Mesothelial cell of epicardium (in vitro differentiated cells): ENCODE results near the gene MS4A10. TPM values are rescaled to one million over a fixed set of nuclear protein-coding genes. Genes with fewer than 3 reads are reported as not detected.

Experiments used
- DNase-seq, 2 experiments: peaks; one replicate each; pipeline ENCODE4 v3.0.0; 2021; ENCODE audit warnings: low spot score in 2 of 2; ENCODE audit not compliant: unreplicated experiment in 2 of 2
- H3K27ac Mint-ChIP-seq: 2 replicates; pipeline ENCODE4 v1.8.0; 2021; ENCODE audit warnings: mixed read lengths
- H3K27me3 Mint-ChIP-seq: 2 replicates; pipeline ENCODE4 v1.8.0; 2021; ENCODE audit warnings: low read depth, mixed read lengths
- H3K36me3 Mint-ChIP-seq: 2 replicates; pipeline ENCODE4 v1.8.0; 2021; ENCODE audit warnings: mixed read lengths
- H3K4me1 Mint-ChIP-seq: 2 replicates; pipeline ENCODE4 v1.8.0; 2021; ENCODE audit warnings: mixed read lengths
- H3K4me3 Mint-ChIP-seq: 2 replicates; pipeline ENCODE4 v1.8.0; 2021; ENCODE audit warnings: mild to moderate bottlenecking, moderate library complexity, mixed read lengths
- H3K9me3 Mint-ChIP-seq: 2 replicates; pipeline ENCODE4 v1.8.0; 2021; ENCODE audit warnings: mixed read lengths
- total RNA-seq: library from RNA; stranded (reverse); gene quantifications from 3 replicates; pipeline ENCODE4 v1.2.1, GENCODE V29; 2021
- TF ChIP-seq, protein P1 (sequence below): fragments of 200-600 bp; sonication (generic); IDR thresholded peaks from one replicate; pipeline ENCODE4 v1.5.0; 2021; ENCODE audit warnings: antibody characterized with exemption; ENCODE audit not compliant: unreplicated experiment

Gene MS4A10
- total RNA-seq, result not detected in 3 replicates

GRCh38 chr11:60785136-60785535 is at the start of gene MS4A10:
TSS of gene MS4A10 (plus strand) at chr11:60785333. CDS start at chr11:60790336, 5,003 bp downstream.
- H3K27ac Mint-ChIP-seq, result no peak within 1 kb of the TSS
- no peaks in the 10 kb centered on the region for H3K27me3 Mint-ChIP-seq
- no peaks in the 10 kb centered on the region for H3K9me3 Mint-ChIP-seq
- peaks cover 12% of the 10 kb centered on the region for H3K4me1 Mint-ChIP-seq
- no peak within 1 kb of the TSS for H3K4me3 Mint-ChIP-seq
- TF ChIP-seq, protein P1, sequence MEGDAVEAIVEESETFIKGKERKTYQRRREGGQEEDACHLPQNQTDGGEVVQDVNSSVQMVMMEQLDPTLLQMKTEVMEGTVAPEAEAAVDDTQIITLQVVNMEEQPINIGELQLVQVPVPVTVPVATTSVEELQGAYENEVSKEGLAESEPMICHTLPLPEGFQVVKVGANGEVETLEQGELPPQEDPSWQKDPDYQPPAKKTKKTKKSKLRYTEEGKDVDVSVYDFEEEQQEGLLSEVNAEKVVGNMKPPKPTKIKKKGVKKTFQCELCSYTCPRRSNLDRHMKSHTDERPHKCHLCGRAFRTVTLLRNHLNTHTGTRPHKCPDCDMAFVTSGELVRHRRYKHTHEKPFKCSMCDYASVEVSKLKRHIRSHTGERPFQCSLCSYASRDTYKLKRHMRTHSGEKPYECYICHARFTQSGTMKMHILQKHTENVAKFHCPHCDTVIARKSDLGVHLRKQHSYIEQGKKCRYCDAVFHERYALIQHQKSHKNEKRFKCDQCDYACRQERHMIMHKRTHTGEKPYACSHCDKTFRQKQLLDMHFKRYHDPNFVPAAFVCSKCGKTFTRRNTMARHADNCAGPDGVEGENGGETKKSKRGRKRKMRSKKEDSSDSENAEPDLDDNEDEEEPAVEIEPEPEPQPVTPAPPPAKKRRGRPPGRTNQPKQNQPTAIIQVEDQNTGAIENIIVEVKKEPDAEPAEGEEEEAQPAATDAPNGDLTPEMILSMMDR, result no peak
- no peaks in the 10 kb centered on the region for H3K36me3 Mint-ChIP-seq
- DNase-seq, result no peak

GRCh38 chr11:60739114-60739513 is 46.0 kb upstream of the MS4A10 start:
- peaks cover 14% of the 10 kb centered on the region for H3K9me3 Mint-ChIP-seq
- no peak overlapping the region for H3K27ac Mint-ChIP-seq
- H3K36me3 Mint-ChIP-seq, result no peaks in the 10 kb centered on the region
- H3K27me3 Mint-ChIP-seq, result peaks cover 27% of the 10 kb centered on the region
- H3K4me3 Mint-ChIP-seq, result no peak overlapping the region
- no peak for DNase-seq
- TF ChIP-seq, protein P1, result no peak
- no peaks in the 10 kb centered on the region for H3K4me1 Mint-ChIP-seq

GRCh38 chr11:60740573-60740972 is 44.6 kb upstream of the MS4A10 start:
- H3K9me3 Mint-ChIP-seq, result peaks cover 14% of the 10 kb centered on the region
- TF ChIP-seq, protein P1, result no peak
- no peak overlapping the region for H3K4me3 Mint-ChIP-seq
- no peaks in the 10 kb centered on the region for H3K36me3 Mint-ChIP-seq
- no peak for DNase-seq
- H3K4me1 Mint-ChIP-seq, result peaks cover 3% of the 10 kb centered on the region
- H3K27me3 Mint-ChIP-seq, result peaks cover 27% of the 10 kb centered on the region
- H3K27ac Mint-ChIP-seq, result no peak overlapping the region

DNA sequence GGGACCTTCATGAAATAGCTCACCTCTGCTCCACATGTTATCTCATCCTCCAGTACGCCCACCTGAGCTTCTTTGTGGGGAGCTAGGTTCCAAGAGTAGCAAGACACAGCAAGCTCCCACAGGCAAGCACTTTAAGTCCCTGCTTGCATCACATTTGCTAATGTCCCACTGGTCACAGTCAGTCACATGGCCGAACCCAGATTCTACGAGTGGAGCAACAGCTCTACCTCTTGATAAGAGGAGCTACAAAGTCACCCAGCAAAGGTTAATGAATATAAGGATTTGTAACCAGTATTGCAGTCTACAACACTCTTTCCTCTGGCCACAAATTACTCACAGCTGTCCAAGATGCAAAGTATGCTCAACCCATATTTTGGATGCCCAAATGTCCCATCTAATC is 43.7 kb upstream of the MS4A10 start:
- no peak for DNase-seq
- H3K9me3 Mint-ChIP-seq, result peaks cover 14% of the 10 kb centered on the region
- H3K27ac Mint-ChIP-seq, result no peak overlapping the region
- no peak overlapping the region for H3K4me3 Mint-ChIP-seq
- H3K27me3 Mint-ChIP-seq, result peaks cover 23% of the 10 kb centered on the region
- TF ChIP-seq, protein P1, result no peak
- H3K36me3 Mint-ChIP-seq, result no peaks in the 10 kb centered on the region
- H3K4me1 Mint-ChIP-seq, result peaks cover 5% of the 10 kb centered on the region

DNA sequence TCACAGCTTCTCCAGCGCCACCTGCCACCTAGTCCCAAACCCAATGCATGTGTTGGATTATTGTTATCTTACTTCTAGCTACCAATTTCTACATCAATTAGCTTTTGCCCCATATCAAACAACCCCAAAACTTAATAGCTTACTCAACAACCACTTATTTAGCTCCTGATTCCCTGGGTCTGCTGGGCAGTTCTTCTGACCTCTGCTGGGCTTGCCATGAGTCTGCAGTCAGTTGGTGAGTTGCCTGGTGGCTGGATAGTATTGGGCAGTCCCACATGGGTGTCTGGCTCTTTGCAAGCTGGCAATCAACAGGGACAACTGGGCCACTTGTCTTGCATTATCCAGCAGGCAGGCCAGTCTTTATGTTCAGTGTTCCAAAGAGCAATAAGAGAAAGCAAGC is 42.1 kb upstream of the MS4A10 start:
- Mint-ChIP-seq H3K27ac (no peak overlapping the region), H3K9me3 (peaks cover 14% of the 10 kb centered on the region), H3K4me3 (no peak overlapping the region), H3K36me3 (no peaks in the 10 kb centered on the region), H3K4me1 (peaks cover 5% of the 10 kb centered on the region), H3K27me3 (peaks cover 12% of the 10 kb centered on the region)
- DNase-seq, result no peak
- TF ChIP-seq, protein P1, result no peak

DNA sequence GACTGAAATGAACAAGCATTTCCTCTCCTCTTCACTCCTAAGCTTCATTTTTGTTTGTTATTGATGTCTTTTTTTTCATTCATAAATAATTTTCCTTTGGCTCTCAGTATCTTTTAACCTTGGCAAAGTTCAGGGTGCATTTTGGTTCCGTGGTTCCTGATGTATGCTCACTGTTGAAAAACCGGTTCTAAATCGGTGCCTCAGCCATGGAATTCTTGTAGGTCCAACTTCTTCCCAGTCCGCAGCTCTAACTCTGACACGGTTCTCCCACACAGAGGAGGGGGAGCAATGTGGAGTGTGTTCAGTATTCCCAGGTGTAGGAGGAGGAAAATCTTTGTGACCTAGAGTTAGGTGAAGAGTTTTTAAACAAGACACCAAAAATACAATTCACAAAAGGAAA is 41.0 kb upstream of the MS4A10 start:
- no peak overlapping the region for H3K27ac Mint-ChIP-seq
- no peak overlapping the region for H3K4me3 Mint-ChIP-seq
- DNase-seq, result no peak
- peaks cover 5% of the 10 kb centered on the region for H3K4me1 Mint-ChIP-seq
- peaks cover 14% of the 10 kb centered on the region for H3K9me3 Mint-ChIP-seq
- TF ChIP-seq, protein P1, result no peak
- peaks cover 5% of the 10 kb centered on the region for H3K27me3 Mint-ChIP-seq
- no peaks in the 10 kb centered on the region for H3K36me3 Mint-ChIP-seq
